NB4 (cell line): ENCODE results near the gene KRT222.

ENCODE experiments used
- DNase-seq: peaks from one replicate; pipeline ENCODE4 v3.0.0; 2010; ENCODE audit warnings: low read depth
- H3K4me3 ChIP-seq: one replicate; pipeline ENCODE4 v1.5.1; 2011; ENCODE audit warnings: mild to moderate bottlenecking, low read depth, low read length, moderate library complexity
- MYC ChIP-seq: IDR thresholded peaks from 2 replicates; pipeline ENCODE4 v1.6.1; 2011; ENCODE audit warnings: low read depth, low read length
- POLR2A ChIP-seq: IDR thresholded peaks from 2 replicates; pipeline ENCODE4 v1.6.1; 2011; ENCODE audit warnings: mild to moderate bottlenecking; ENCODE audit not compliant: insufficient read length; ENCODE audit errors: extremely low read depth
- TF ChIP-seq, protein P1 (sequence below): IDR thresholded peaks from one replicate; pipeline ENCODE4 v1.5.1; 2012; ENCODE audit warnings: low read depth, low read length
- TF ChIP-seq, protein P2 (sequence below): IDR thresholded peaks from 2 replicates; pipeline ENCODE4 v1.6.1; 2011; ENCODE audit warnings: low read depth, low read length

Gene KRT222

DNA sequence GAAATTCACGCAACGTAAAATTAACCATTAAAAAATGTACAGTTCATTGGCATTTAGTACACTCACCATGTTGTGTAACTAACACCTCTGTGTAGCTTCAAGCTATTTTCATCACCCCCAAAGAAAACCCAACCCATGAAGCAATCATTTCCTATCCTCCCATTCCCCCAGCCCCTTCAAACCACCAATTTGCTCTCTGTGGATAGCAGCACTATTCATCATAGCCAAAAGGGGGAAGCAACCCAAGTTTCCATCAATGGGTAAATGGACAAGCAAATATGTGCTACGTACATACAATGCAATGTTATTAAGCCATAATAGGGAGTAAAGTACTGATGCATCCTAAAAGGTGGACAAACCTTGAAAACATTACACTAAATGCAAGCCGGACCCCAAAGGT lies 10.9 kb upstream of the KRT222 start:
- peak; percentile 89 for DNase-seq
- H3K4me3 ChIP-seq, result no peak overlapping the region
- TF ChIP-seq, protein P1, sequence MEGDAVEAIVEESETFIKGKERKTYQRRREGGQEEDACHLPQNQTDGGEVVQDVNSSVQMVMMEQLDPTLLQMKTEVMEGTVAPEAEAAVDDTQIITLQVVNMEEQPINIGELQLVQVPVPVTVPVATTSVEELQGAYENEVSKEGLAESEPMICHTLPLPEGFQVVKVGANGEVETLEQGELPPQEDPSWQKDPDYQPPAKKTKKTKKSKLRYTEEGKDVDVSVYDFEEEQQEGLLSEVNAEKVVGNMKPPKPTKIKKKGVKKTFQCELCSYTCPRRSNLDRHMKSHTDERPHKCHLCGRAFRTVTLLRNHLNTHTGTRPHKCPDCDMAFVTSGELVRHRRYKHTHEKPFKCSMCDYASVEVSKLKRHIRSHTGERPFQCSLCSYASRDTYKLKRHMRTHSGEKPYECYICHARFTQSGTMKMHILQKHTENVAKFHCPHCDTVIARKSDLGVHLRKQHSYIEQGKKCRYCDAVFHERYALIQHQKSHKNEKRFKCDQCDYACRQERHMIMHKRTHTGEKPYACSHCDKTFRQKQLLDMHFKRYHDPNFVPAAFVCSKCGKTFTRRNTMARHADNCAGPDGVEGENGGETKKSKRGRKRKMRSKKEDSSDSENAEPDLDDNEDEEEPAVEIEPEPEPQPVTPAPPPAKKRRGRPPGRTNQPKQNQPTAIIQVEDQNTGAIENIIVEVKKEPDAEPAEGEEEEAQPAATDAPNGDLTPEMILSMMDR, result peak; percentile 50
- TF ChIP-seq, protein P2, sequence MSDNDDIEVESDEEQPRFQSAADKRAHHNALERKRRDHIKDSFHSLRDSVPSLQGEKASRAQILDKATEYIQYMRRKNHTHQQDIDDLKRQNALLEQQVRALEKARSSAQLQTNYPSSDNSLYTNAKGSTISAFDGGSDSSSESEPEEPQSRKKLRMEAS, result no peak

DNA sequence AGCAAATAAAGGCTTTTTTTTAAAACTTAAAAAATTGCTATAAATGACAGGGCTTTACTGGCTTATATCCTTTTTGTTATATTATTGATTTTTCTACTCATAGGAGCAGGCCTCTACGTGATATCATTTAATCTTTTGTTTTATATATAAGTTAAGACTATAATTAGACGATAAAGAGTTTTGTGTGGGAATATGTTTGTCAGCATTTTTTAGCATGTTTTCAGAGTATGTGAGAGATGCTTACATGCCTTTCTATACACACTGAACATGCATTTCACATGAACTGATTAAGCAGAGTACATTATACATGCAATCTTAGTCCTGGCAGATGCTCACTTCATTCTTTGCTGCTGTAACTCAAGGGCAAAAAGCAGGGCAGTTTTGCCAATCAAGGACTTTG lies 7.7 kb upstream of the KRT222 start:
- TF ChIP-seq, protein P2, result no peak
- TF ChIP-seq POLR2A (no peak), MYC (no peak)
- TF ChIP-seq, protein P1, result no peak
- no peak overlapping the region for H3K4me3 ChIP-seq
- DNase-seq, result no peak

DNA sequence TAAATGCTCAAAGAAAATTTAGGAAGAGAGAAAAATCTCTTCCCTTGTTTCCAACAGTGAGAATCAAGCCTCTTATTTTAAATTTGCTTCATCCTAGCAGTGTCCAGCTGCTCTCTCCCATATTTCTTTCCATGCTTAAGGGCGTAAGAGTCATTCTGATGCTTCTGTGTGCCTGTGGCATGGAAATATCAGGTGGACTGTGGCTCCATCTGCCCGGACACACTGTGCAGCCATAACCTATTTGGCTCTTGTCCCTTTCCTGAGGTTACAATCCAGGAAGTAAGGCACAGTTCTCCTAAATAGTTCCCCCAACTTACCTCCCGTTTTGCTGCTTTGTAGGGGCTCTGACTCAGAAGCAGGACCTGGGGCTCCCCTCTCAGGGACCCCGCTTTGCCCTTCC lies 6.3 kb upstream of the KRT222 start:
- TF ChIP-seq, protein P2, result no peak
- no peak for TF ChIP-seq POLR2A
- TF ChIP-seq MYC, result no peak
- TF ChIP-seq, protein P1, result no peak
- no peak overlapping the region for H3K4me3 ChIP-seq
- no peak for DNase-seq

DNA sequence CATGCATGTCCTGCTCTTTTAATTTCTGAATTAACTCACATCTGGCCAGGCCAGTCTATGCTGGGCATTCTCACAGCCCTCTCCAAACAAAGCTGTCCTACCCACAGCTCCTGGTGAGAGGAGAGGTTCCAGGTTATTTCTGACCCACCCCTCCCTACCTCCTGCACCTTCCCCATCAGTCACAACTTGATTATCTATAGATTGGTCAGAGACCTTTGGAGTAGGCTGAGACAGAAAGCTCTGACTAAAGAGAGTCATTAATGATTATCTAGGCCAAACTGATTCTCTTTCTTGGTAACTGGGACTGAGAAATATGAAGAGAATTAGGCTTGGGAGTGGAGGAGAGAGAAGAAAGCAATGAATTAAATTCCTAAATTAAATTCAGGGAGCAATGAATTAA lies 1.4 kb upstream of the KRT222 start:
- no peak overlapping the region for H3K4me3 ChIP-seq
- TF ChIP-seq MYC, result no peak
- TF ChIP-seq, protein P2, result no peak
- TF ChIP-seq, protein P1, result no peak
- TF ChIP-seq POLR2A, result no peak
- no peak for DNase-seq

DNA sequence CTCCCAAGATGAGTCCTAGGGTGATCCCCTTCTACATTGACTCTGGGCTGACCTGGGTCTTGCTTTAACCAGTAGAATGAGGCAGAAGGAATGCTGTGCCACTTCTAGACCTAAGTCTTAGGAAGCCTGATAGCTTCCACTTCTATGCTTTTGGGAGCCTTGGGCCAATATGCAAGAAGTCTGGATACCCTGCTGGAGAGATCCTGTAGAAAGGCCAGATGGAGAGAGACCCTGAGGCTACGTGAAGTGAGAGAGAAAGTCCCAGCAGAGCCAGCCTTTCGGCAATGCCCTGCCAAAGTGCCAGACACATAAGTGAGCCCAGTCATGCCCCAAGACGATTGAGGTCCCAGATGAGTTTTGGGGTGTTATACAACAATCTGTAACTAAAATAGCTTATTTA lies 1.7 kb downstream of the KRT222 start:
- TF ChIP-seq, protein P1, result no peak
- TF ChIP-seq, protein P2, result no peak
- TF ChIP-seq MYC (no peak), POLR2A (no peak)
- DNase-seq, result no peak
- H3K4me3 ChIP-seq, result no peak overlapping the region

DNA sequence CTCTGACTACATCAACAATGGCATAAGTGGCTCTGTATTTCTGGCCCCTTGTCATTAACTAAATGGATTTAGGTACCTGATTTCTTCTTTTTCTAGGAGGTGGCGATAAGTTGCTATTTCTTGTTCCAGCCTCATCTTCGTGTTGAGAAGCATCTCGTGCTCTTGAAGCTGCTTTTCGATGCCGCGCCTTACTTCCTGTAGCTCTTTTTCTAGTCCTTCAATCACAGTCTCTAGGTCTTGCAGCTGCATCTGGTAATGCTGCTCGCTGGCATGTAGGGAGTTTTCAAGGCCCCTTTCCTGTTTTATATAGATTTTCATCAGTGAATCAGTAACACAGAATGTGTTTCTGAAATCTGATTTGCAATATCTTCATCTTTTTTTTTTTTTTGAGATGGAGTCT lies 5.1 kb downstream of the KRT222 start:
- no peak for DNase-seq
- H3K4me3 ChIP-seq, result no peak overlapping the region
- TF ChIP-seq MYC (no peak), POLR2A (no peak)
- TF ChIP-seq, protein P1, result no peak
- TF ChIP-seq, protein P2, result no peak
